ENCODE data around the gene COLEC12.

COLEC12 gene

DNA sequence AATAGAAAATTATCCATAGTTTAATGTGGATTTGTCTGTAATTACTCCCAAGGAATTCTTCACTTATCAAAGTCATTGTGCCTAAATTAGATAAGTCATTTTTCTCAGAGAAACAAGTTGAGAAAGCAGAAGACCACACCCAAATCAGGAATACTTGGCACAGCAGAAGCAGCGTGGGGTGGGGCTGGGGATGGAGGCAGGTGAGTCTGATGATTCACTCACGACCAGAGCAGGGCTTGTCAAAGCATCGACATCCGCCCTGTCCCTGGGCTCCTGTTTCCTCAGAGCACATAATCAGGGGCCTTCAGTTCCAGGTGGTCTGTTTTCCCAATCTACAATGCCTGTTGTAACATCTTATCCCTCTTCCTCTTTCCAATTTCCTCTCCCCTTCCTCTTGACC is 31.5 kb upstream of the COLEC12 start:
- TF ChIP-seq, protein P1, sequence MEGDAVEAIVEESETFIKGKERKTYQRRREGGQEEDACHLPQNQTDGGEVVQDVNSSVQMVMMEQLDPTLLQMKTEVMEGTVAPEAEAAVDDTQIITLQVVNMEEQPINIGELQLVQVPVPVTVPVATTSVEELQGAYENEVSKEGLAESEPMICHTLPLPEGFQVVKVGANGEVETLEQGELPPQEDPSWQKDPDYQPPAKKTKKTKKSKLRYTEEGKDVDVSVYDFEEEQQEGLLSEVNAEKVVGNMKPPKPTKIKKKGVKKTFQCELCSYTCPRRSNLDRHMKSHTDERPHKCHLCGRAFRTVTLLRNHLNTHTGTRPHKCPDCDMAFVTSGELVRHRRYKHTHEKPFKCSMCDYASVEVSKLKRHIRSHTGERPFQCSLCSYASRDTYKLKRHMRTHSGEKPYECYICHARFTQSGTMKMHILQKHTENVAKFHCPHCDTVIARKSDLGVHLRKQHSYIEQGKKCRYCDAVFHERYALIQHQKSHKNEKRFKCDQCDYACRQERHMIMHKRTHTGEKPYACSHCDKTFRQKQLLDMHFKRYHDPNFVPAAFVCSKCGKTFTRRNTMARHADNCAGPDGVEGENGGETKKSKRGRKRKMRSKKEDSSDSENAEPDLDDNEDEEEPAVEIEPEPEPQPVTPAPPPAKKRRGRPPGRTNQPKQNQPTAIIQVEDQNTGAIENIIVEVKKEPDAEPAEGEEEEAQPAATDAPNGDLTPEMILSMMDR (IDR thresholded peaks at IDR 0.05; ENCODE audit: low read depth, low read length, missing control alignments), result no peak
- H3K27ac ChIP-seq, result no peak overlapping the region
- H3K36me3 ChIP-seq (replicated peaks), result no peaks in the 10 kb centered on the region
- H3K4me3 ChIP-seq (ENCODE audit: low read depth, low read length), result no peak overlapping the region
- in situ Hi-C loops (cut with HindIII; ENCODE audit: low pct_ligation_motif_present, low sequenced_read_pairs), result no loop called here
- no peaks in the 10 kb centered on the region for H3K27me3 ChIP-seq (replicated peaks)
- DNase-seq, result no peak

GRCh38 chr18:527146-527545 is 26.6 kb upstream of the COLEC12 start:
- Histone ChIP-seq H3K4me3 (ENCODE audit: low read depth, low read length) (no peak overlapping the region), H3K36me3 (replicated peaks) (no peaks in the 10 kb centered on the region), H3K27ac (no peak overlapping the region), H3K27me3 (replicated peaks) (no peaks in the 10 kb centered on the region)
- TF ChIP-seq, protein P1 (IDR thresholded peaks at IDR 0.05; ENCODE audit: low read depth, low read length, missing control alignments), result no peak
- in situ Hi-C loops (cut with HindIII; ENCODE audit: low pct_ligation_motif_present, low sequenced_read_pairs), result no loop called here
- no peak for DNase-seq

- no peak overlapping the region for H3K27ac ChIP-seq
- DNase-seq, result no peak
- no peak overlapping the region for H3K4me3 ChIP-seq (ENCODE audit: low read depth, low read length)
- no peaks in the 10 kb centered on the region for H3K36me3 ChIP-seq (replicated peaks)
- in situ Hi-C loops (cut with HindIII; ENCODE audit: low pct_ligation_motif_present, low sequenced_read_pairs), result no loop called here
- TF ChIP-seq, protein P1 (IDR thresholded peaks at IDR 0.05; ENCODE audit: low read depth, low read length, missing control alignments), result no peak
- no peaks in the 10 kb centered on the region for H3K27me3 ChIP-seq (replicated peaks)
These were observed 26.2 kb upstream of the COLEC12 start for GRCh38 chr18:526681-527080.

GRCh38 chr18:525036-525797 is 24.7 kb upstream of the COLEC12 start:
- in situ Hi-C loops (cut with HindIII; ENCODE audit: low pct_ligation_motif_present, low sequenced_read_pairs), result no loop called here
- no peaks in the 10 kb centered on the region for H3K27me3 ChIP-seq (replicated peaks)
- TF ChIP-seq, protein P1 (IDR thresholded peaks at IDR 0.05; ENCODE audit: low read depth, low read length, missing control alignments), result peak; percentile 14
- no peak overlapping the region for H3K4me3 ChIP-seq (ENCODE audit: low read depth, low read length)
- peak; percentile 56 for DNase-seq
- H3K27ac ChIP-seq, result peak overlapping the region; percentile 48
- H3K36me3 ChIP-seq (replicated peaks), result no peaks in the 10 kb centered on the region

GRCh38 chr18:524466-524865 is 24.0 kb upstream of the COLEC12 start:
- DNase-seq, result no peak
- no peak overlapping the region for H3K4me3 ChIP-seq (ENCODE audit: low read depth, low read length)
- in situ Hi-C loops (cut with HindIII; ENCODE audit: low pct_ligation_motif_present, low sequenced_read_pairs), result no loop called here
- H3K36me3 ChIP-seq (replicated peaks), result no peaks in the 10 kb centered on the region
- peak overlapping the region; percentile 22 for H3K27ac ChIP-seq
- no peaks in the 10 kb centered on the region for H3K27me3 ChIP-seq (replicated peaks)
- TF ChIP-seq, protein P1 (IDR thresholded peaks at IDR 0.05; ENCODE audit: low read depth, low read length, missing control alignments), result no peak

DNA sequence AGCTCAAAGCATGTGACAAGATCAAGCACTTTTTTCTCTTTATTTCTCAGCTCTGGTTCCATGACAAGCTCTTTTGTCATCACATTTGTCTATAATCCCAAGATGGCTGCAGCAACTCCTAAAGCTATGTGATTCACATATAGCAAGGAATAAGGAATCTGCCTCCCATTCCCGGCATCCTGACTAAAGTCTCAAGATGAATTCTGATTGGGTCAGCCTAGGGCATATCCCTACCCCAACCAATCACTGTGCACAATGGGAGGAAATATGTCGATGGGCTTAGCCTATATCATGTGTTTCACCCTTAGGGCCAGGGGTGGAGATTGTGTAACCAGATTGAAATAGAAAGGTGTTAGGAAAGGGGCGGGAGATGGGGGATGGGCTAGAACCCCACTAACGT is 23.1 kb upstream of the COLEC12 start:
- no peak for DNase-seq
- Histone ChIP-seq H3K27ac (no peak overlapping the region), H3K36me3 (replicated peaks) (no peaks in the 10 kb centered on the region), H3K27me3 (replicated peaks) (no peaks in the 10 kb centered on the region), H3K4me3 (ENCODE audit: low read depth, low read length) (no peak overlapping the region)
- TF ChIP-seq, protein P1 (IDR thresholded peaks at IDR 0.05; ENCODE audit: low read depth, low read length, missing control alignments), result no peak
- in situ Hi-C loops (cut with HindIII; ENCODE audit: low pct_ligation_motif_present, low sequenced_read_pairs), result no loop called here
